ENCODE measurements around the gene FAM193B. TPM values are rescaled to one million over a fixed set of nuclear protein-coding genes. Genes with fewer than 3 reads are reported as not detected.
A peak's percentile ranks its signal among the peaks of the same experiment; 100 is the strongest.

The FAM193B gene
- total and polyA plus RNA-seq, 2 of the 13 experiments (the other 11 are each of a cell fraction or from before 2014, with no cell fraction given): 21.2 to 40.9 TPM

DNA sequence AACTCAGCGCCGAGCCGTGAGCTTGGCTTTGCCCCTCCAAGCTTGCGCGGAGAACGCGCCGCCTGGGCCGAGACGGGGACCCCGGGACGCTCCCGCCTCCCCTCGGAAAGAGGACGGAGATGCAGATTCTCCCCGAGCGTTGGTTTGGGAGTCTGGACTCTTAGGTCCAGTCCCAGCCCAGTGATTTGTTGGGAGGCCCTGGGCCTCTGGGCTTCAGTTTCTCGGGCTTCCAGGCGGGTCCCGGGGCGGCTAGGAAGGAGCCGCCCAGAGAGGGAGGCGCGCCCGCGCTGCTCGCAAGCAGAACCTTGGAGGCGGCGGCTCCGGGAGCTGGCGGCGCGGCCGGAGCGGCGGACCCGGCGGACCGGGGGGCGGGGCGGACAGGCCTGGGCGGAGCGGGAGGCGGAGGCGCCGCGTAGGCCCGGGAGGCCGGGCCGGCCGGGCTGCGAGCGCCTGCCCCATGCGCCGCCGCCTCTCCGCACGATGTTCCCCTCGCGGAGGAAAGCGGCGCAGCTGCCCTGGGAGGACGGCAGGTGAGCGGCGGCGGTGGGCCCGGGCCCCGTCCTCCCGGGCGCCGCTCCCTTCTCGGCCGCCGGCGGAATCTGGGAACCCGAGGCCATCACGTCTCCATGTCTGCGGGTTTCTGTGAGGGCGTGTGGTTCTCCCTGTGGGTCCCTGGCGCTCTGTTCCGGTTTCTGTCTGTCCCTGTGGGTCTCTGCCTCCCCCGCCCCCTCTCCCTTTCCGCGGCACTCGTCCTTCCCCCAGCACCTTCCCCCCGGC is 45.6 kb upstream of the FAM193B start, which contains the start of gene B4GALT7 (continued):
- TF ChIP-seq MED13 (CRISPR knock-in tag; IDR thresholded peaks at IDR 0.05) (no peak; the same call in 1 of the 2 replicates), ATRX (CRISPR knock-in tag; IDR thresholded peaks at IDR 0.05; ENCODE audit: borderline replicate concordance) (no peak), ZNF446 (CRISPR knock-in tag; IDR thresholded peaks at IDR 0.05) (peak; percentile 58), MTA1 (CRISPR knock-in tag; IDR thresholded peaks at IDR 0.05; ENCODE audit: borderline replicate concordance) (0 out of 2 replicates have a peak, but pooled peaks have one; percentile 25), AHR (CRISPR knock-in tag; IDR thresholded peaks at IDR 0.05) (peak; percentile 67; the same call in 1 of the 2 replicates), ZNF775 (CRISPR knock-in tag; IDR thresholded peaks at IDR 0.05; ENCODE audit: borderline replicate concordance) (0 out of 2 replicates have a peak, but pooled peaks have one; percentile 35), GFI1 (CRISPR knock-in tag; IDR thresholded peaks at IDR 0.05; ENCODE audit: borderline replicate concordance) (0 out of 2 replicates have a peak, but pooled peaks have one; percentile 33), ZNF432 (CRISPR knock-in tag; IDR thresholded peaks at IDR 0.05; ENCODE audit: borderline replicate concordance) (no peak), GABPB1 (CRISPR knock-in tag; IDR thresholded peaks at IDR 0.05) (peak; percentile 91), ZNF317 (CRISPR knock-in tag; IDR thresholded peaks at IDR 0.05) (no peak), RAD51 (IDR thresholded peaks at IDR 0.05; ENCODE audit: borderline replicate concordance) (no peak), ZBTB8A (CRISPR knock-in tag; IDR thresholded peaks at IDR 0.05; ENCODE audit: borderline replicate concordance, low read depth) (0 out of 2 replicates have a peak, but pooled peaks have one; percentile 62), ZNF678 (CRISPR knock-in tag; IDR thresholded peaks at IDR 0.05) (peak; percentile 91; the same call in 1 of the 2 replicates), NR2F6 (IDR thresholded peaks at IDR 0.05) (no peak), NR2F6 (CRISPR knock-in tag; IDR thresholded peaks at IDR 0.05) (no peak), MYC (CRISPR knock-in tag; IDR thresholded peaks at IDR 0.05; ENCODE audit: borderline replicate concordance) (peak; percentile 56; the same call in 1 of the 2 replicates), SIX4 (CRISPR knock-in tag; IDR thresholded peaks at IDR 0.05) (0 out of 2 replicates have a peak, but pooled peaks have one; percentile 4)
- TF ChIP-seq, protein P1, sequence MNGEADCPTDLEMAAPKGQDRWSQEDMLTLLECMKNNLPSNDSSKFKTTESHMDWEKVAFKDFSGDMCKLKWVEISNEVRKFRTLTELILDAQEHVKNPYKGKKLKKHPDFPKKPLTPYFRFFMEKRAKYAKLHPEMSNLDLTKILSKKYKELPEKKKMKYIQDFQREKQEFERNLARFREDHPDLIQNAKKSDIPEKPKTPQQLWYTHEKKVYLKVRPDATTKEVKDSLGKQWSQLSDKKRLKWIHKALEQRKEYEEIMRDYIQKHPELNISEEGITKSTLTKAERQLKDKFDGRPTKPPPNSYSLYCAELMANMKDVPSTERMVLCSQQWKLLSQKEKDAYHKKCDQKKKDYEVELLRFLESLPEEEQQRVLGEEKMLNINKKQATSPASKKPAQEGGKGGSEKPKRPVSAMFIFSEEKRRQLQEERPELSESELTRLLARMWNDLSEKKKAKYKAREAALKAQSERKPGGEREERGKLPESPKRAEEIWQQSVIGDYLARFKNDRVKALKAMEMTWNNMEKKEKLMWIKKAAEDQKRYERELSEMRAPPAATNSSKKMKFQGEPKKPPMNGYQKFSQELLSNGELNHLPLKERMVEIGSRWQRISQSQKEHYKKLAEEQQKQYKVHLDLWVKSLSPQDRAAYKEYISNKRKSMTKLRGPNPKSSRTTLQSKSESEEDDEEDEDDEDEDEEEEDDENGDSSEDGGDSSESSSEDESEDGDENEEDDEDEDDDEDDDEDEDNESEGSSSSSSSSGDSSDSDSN (CRISPR knock-in tag; IDR thresholded peaks at IDR 0.05): peak; percentile 76; the same call in 1 of the 2 replicates
- TF ChIP-seq, protein P2, sequence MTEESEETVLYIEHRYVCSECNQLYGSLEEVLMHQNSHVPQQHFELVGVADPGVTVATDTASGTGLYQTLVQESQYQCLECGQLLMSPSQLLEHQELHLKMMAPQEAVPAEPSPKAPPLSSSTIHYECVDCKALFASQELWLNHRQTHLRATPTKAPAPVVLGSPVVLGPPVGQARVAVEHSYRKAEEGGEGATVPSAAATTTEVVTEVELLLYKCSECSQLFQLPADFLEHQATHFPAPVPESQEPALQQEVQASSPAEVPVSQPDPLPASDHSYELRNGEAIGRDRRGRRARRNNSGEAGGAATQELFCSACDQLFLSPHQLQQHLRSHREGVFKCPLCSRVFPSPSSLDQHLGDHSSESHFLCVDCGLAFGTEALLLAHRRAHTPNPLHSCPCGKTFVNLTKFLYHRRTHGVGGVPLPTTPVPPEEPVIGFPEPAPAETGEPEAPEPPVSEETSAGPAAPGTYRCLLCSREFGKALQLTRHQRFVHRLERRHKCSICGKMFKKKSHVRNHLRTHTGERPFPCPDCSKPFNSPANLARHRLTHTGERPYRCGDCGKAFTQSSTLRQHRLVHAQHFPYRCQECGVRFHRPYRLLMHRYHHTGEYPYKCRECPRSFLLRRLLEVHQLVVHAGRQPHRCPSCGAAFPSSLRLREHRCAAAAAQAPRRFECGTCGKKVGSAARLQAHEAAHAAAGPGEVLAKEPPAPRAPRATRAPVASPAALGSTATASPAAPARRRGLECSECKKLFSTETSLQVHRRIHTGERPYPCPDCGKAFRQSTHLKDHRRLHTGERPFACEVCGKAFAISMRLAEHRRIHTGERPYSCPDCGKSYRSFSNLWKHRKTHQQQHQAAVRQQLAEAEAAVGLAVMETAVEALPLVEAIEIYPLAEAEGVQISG (CRISPR knock-in tag; IDR thresholded peaks at IDR 0.05): peak; percentile 93
- TF ChIP-seq, protein P3, sequence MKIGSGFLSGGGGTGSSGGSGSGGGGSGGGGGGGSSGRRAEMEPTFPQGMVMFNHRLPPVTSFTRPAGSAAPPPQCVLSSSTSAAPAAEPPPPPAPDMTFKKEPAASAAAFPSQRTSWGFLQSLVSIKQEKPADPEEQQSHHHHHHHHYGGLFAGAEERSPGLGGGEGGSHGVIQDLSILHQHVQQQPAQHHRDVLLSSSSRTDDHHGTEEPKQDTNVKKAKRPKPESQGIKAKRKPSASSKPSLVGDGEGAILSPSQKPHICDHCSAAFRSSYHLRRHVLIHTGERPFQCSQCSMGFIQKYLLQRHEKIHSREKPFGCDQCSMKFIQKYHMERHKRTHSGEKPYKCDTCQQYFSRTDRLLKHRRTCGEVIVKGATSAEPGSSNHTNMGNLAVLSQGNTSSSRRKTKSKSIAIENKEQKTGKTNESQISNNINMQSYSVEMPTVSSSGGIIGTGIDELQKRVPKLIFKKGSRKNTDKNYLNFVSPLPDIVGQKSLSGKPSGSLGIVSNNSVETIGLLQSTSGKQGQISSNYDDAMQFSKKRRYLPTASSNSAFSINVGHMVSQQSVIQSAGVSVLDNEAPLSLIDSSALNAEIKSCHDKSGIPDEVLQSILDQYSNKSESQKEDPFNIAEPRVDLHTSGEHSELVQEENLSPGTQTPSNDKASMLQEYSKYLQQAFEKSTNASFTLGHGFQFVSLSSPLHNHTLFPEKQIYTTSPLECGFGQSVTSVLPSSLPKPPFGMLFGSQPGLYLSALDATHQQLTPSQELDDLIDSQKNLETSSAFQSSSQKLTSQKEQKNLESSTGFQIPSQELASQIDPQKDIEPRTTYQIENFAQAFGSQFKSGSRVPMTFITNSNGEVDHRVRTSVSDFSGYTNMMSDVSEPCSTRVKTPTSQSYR (CRISPR knock-in tag; IDR thresholded peaks at IDR 0.05; ENCODE audit: borderline replicate concordance): no peak
- TF ChIP-seq, protein P4, sequence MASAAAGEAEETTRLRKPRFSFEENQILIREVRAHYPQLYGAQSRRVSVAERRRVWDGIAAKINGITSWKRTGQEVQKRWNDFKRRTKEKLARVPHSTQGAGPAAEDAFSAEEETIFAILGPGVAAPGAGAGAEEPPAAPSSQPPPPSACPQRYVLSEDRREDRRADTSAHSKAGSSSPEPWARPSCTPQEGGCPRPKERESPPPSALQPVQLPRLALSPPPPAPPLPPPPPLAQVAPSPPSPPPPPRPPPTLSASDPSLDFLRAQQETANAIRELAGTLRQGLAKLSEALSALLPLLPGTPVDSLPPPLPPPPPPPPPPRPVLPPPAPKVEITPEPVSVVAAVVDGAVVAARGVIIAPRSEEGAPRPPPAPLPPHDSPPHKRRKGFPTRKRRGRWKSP (CRISPR knock-in tag; IDR thresholded peaks at IDR 0.05): peak; percentile 36; the same call in 1 of the 2 replicates
